HG03103 (cell line): Measurements from ENCODE around the gene ZNF200.
"Not testable (repeated sequence)": the region's sequence is repeated elsewhere in the genome, so short reads cannot be mapped to it uniquely, and the experiment has no call there.

ENCODE experiments used
- ATAC-seq: cut with Tn5 transposase; IDR thresholded peaks from one replicate; pipeline ENCODE4 v1.9.1; 2021; ENCODE audit warnings: low read depth; ENCODE audit not compliant: unreplicated experiment

The ZNF200 gene

DNA sequence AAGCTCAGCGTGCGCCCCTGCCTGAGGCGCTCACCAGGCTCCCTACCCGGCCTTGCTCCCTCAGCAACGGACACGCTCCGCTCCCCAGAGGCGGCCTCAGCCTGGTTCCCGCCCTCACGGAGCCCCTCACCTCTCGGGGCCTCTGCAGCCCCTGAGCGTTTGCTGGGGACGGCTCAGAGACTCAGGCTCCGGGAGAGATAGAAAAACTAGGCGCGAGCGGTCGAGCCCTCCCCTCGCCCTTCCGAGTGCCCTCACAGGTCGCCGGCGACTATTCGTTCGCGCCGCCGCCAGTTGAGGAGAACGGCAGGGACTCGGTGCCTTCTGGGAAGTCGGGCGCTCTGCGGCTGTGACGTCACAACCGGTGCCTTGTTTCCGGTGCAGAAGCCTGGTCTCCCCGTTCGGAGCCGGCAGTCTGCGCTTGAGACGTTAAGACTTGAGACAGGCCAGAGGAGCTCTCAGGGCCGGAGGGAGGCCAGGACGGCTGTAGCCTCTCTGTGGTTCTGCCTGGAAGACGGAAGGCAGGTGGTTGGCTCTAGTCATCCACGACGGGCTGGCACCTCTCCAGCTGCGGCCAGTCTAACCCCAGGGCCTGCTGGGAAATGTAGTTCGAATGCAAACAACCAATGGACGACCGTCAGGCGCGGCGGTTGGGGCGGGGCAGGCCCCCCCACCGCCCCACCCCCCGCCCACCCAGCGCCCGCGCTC is at the start of gene ZNF200:
TSS of gene ZNF200 (minus strand) at position 302 of the 705 bp plus-strand sequence. CDS start 1,403 bp downstream, outside the sequence.
- peak; percentile 82 for ATAC-seq

GRCh38 chr16:3283543-3284447 is 48.8 kb upstream of the ZNF200 start:
- ATAC-seq = no peak

DNA sequence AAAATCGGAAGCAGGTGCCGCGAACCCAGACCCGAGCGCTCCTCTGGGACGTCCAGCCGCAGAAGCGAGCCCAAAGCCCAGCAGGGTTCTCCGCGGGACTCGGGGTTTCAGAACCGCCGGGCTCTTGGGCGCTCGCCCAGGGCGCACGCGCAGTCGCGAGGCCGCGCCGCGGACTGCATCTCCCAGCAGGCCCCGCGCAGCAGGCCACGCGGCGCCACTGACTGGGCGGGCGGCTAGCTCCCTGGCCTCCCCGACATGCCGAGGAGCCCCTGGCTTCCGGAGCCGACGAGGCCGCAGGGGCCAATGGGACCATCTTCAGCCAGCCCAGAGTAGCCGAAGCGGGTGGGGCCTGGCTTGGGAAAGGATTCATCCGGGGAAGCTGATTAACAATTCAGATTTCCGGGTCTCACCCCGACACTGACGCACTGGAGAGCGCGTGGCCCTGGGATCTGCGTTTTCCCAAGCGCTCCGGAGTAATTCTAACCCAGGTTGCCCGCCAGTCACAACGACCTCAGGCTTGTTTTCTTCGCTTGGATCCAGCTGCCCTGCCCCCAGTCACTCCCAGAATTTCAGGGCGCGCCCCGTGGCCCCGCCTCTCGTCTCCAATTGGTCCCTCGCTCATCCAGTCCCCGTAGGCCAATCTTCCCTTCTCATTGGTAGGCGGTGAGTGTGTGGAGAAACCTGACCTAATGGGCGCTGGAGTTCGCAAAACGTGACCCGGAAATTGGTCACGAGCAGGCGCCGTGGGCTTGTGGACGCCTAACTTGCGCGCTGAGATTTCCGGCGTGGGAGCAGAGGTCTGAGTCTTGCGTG is 48.0 kb upstream of the ZNF200 start, which contains the start of gene ZNF263:
TSS of gene ZNF263 (plus strand) at position 762 of the 813 bp plus-strand sequence. CDS start 328 bp downstream, outside the sequence.
- peak; percentile 76 for ATAC-seq

- peak; percentile 29 for ATAC-seq
Observed at GRCh38 chr16:3282103-3282729, 47.3 kb upstream of the ZNF200 start.

- no peak for ATAC-seq
Observed at GRCh38 chr16:3281222-3281820, 46.4 kb upstream of the ZNF200 start.

GRCh38 chr16:3276679-3277078 is 41.7 kb upstream of the ZNF200 start:
- ATAC-seq = no peak

DNA sequence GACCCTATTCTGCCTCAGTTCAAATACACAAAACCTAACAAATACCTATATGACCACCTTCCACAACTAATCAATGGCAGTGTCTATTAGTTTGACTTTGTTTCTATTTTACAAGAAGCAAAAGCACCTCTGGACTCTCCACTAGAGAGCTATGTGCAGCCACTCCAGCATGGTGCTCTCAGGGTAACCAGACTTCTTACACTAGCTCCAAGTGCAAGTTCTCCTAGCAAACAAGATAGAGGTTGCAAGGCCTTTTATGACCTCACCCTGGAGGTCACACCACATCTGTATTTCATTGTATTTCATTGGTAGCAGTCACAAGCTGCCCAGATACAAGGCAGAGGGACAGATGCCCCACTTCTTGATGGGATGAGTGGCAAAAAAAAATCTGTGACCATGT is 40.0 kb upstream of the ZNF200 start:
- no peak for ATAC-seq

GRCh38 chr16:3274490-3274889 is 39.5 kb upstream of the ZNF200 start:
- no peak for ATAC-seq

GRCh38 chr16:3271281-3271680 is 36.3 kb upstream of the ZNF200 start:
- ATAC-seq = not testable (repeated sequence)

DNA sequence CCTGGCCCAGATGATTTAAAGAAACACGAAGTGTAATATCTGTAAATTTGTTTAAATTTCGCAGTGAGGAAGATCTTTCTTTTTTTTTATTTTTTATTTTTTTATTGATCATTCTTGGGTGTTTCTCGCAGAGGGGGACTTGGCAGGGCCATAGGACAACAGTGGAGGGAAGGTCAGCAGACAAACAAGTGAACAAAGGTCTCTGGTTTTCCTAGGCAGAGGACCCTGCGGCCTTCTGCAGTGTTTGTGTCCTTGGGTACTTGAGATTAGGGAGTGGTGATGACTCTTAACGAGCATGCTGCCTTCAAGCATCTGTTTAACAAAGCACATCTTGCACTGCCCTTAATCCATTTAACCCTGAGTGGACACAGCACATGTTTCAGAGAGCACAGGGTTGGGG is 35.8 kb upstream of the ZNF200 start:
- ATAC-seq = not testable (repeated sequence)

DNA sequence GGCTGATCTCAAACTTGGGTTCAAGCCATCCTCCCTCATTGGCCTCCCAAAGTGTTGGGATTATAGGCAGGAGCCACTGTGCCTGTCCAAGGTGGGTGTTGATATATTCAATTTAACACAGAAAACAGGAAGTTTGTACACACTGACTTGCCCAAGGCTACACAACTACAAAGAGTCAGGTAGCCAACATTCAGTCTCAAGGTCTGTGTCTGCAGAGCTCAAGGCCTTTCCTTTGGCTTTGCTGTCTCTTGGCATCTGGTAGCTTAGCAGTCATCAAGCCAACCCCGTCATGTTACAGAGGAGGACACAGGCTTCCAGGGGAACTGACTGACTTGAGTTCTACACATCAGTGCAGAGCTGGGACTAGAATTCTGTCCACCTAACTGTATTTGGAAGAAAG is 33.3 kb upstream of the ZNF200 start:
- ATAC-seq = no peak

GRCh38 chr16:3266873-3267537 is 32.0 kb upstream of the ZNF200 start:
- ATAC-seq = no peak

DNA sequence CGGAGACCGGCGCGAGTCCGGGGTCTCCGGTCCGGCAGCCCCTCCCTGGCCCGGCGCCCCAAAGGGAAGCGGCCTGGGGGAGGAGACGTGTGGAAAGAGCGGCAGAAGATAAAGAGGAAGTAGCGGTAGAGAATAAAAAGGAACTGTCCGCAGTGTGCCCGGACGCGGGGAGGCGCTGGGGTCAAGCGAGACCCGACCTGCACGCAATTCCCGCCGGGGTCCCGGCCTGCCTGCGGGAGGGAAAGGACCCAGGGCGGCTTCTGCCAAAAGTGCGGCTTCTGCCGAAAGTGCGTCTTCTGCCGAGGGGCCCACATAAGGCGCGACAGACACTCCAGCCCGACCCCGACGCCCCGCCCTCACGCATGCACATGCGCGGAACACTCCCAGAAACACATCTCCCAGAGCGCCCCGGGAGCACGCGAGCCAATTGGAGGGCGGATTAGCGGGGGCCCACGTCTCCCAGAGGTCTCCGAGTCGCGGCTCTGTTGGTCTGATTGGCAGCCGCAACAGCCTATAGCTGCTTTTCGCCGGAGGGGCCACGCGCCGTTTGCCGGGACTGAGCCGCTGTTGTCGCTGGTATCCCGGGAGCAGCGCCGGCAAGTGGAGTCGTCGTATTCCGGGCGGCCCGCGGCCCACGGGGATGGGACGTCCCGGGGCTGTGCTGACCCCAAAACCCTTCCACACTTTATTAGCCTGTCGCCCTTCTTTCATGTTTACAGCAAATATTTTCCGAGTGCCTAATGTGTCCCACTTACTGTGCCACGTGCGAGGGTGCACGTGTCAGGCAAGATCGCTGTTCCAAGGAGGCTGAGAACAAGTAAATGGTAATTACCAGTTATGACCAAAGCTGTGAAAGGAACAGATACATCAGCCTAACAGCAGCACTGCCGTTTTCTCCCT is 29.4 kb upstream of the ZNF200 start:
- ATAC-seq = peak; percentile 73

DNA sequence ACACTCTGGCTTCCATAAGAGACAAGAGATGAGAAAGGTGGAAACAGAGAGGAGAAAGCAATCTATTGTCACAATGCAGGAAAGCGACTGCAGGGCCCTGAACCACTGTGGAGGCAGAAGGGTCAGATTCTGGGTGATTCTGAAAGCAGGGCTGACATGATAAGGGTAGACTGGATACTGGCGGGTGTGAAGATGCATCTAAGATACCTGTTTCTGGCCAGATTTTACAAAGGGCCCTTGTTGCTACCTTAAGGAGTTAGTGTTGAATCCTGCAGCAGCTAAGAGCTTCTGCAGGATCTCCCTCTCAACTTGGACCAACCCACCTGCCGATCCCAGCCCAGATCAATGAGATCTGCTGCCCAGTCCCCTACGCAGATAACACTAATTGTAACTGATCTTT is 27.6 kb upstream of the ZNF200 start:
- no peak for ATAC-seq

GRCh38 chr16:3259836-3260235 is 24.9 kb upstream of the ZNF200 start:
- no peak for ATAC-seq

DNA sequence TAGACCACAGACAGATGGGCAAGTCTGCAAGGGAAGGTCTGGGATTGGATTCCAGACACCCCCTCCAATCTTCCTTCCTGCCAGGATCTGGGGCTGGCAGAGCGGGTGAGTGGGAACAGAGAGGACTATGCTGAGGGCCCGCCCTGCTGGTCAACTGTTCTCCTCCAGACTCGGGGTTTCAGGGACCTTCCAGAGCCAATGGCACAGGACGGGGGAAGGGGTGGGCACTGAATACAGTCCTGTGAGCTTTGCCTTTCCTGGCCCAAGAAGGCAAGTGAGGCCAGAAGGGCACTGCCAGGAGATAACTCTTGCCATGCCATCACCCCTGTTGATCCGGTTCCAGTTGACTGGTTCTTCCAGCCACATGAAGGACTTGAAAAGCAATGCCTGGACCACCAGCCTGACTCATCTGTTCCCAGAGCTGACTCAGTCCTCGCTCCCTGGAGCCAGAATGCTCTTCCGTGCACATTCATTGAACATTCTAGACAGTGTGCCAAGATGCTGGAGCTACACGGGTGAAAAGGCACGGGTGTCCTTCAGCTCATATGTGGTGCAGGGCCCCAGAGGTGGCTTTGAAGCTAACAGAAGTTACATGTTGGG is 22.0 kb upstream of the ZNF200 start:
- ATAC-seq = no peak

- ATAC-seq = no peak
Observed at GRCh38 chr16:3256146-3256865, 21.3 kb upstream of the ZNF200 start, which contains the start of gene MEFV. TSS of gene MEFV (minus strand) at chr16:3256633. CDS start at chr16:3256587, 46 bp downstream.
